Cerebellar nuclear complex (tissue), 1 donor: Measurements from ENCODE around the gene ANO1.

Source experiments
- DNase-seq, 2 experiments: peaks; one replicate each; lab custom pipeline; 2025; lab: John Stamatoyannopoulos, UW

The ANO1 gene

DNA sequence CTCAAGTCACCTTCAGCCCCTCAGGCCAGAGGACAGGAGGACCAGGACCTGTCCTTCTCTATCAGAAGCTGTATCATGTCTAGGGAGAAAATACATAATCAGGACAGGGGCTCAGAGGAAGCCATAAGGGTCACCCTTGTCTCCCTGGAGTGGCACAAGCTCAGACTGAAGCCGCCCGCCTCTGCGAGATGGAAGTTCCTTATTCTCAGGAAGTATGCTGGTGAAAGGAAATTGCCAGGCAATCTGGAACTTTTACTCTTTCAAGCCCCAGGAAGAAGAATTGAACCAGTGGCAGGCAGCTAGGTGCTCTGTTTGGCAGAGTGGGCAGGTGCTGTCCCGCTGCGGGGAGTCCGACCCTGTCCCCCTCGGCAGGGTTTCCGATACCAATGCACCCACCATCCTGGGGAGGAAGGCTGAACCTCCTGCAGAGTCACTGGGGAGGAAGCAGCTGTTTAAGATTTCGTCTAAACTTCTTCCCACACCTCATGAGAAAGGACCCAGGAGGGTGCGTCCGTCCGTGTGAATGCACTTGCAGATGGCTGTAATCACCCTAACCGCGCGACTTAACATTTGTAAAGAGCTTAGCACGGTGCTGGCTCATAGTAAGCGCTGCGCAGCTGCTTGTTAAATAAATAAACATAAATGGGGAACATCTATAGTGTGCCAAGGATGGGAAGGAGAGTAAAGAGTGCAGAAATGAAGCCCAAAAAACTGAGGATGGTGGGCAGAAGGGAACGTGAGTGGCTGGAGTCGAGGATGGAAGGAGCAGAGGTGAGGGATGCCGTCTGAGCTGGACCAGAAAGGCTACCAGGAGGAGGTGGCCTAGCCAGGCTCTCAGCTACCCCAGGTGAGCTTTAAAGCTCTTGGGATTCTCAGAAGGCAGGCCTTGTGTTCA lies 5.0 kb upstream of the ANO1 start:
- no peak for DNase-seq

DNA sequence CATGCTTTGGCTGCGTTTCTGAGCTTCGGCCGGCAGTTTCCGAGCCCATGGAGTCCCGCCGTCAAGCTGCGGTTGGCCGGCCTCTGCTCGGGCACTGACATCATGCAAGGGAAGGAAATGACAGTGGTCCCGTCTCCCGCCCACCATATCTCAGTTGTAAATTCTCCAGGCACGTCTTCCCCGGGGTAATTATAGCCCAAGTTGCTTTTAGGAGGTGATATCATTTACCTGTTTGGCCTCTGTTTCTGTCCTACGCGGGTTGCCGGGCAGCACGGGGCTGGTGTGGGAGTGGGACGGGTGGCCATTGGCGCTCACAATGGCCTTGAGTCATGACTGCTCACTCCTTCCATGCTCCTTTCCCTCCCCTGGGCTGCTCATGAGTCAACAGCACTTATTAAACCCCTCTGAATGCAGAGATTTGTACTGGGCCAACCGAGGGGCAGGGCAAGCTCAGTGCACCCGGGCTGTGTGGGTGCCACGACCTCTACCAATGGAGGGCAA lies 4.2 kb upstream of the ANO1 start:
- DNase-seq: no peak

DNA sequence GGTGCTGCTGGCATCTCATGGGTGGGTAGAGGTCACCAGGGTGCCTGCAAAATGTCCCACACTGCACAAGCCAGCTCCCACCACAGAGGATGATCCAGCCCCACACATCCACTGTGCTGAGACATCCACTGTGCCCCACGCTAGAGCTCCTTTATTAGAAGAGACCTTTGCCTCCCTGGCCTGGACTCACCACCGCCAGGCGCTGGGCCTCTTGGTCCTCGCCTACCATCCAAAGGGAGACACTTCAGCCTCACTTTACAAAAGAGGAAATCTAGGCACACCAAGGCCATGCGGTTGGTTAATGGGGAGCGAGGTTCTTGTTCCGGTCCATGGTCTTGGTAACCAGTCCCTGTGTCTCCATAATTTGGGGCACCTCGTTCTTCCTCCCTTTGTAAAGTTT lies 3.4 kb upstream of the ANO1 start:
- no peak for DNase-seq

DNA sequence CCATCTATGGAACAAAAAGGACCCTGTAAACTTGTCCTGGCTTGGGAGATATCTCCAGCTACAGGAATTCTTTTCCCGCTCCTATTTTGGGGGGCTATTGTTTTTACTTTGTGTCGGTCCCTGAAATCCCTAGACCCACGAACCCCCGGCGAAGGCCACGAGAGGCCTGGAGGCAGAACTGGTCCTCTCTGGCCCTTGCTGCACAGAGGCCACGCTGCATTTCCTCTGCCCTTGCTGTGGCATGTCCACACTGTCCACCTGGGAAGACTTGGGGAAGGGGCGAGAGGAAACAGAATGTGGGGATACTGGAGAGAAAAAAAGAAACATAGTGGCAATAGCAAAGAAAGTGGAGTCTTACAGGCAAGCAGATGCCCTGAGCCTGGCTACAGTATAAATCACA lies 2.3 kb upstream of the ANO1 start:
- DNase-seq: no peak

GRCh38 chr11:70076461-70076931 lies 1.6 kb upstream of the ANO1 start:
- no peak for DNase-seq

GRCh38 chr11:70077411-70078094 lies 564 bp upstream of the ANO1 start:
- DNase-seq: no peak

GRCh38 chr11:70078781-70079616 lies 882 bp downstream of the ANO1 start:
- DNase-seq: no peak

- no peak for DNase-seq
These were observed 1.6 kb downstream of the ANO1 start for GRCh38 chr11:70079691-70080090.

GRCh38 chr11:70080763-70081162 lies 2.6 kb downstream of the ANO1 start:
- DNase-seq: no peak

- no peak for DNase-seq
These were observed 4.7 kb downstream of the ANO1 start for GRCh38 chr11:70082829-70083228.

DNA sequence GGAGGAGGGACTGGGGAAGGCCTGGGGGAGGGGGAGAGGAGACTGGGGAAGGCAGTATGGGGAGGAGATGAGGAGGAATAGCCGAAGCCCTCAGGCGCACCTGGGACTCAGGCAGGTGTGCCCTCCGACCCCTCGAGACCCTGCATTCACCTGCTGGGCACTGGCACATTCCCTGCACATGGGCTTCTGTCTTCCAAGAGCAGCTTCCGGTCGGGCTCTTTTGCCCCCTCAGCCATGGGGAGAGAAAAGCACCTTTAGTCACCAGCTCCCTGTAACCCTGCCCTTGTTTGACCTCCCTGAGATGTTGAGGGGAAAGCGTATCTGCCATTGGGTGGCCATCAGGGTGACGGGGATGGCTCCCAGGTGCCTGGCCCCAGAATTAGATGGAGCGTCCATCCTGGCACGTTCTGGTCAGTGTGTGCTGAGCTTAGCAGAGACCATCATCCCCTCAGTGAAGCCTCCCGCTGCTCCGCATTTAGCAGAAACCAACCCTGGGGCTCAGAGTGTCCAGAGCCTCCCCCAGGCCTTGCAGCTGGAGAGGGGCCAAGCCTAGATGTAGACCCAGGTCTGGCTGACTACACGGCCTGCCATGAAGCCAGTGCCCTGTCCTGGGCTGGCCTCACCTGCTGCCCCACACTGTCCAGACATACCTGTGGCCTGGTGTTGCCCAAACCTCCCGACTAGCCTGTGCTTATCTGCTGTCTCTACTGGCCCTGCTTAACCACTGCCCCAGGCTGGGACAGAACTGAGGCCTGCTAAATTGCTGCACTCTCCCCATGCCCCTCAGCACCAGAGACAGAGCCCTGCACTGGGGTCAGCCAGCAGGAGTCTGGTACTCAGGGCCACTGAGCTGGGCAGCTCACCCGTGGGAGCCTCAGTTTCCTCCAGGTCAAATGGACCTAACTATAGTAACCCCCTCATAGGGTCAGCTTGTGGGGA lies 6.2 kb downstream of the ANO1 start:
- DNase-seq: no peak

GRCh38 chr11:70085815-70086769 lies 8.0 kb downstream of the ANO1 start:
- DNase-seq: no peak

- DNase-seq: no peak
These were observed 9.5 kb downstream of the ANO1 start for GRCh38 chr11:70087446-70088167.

DNA sequence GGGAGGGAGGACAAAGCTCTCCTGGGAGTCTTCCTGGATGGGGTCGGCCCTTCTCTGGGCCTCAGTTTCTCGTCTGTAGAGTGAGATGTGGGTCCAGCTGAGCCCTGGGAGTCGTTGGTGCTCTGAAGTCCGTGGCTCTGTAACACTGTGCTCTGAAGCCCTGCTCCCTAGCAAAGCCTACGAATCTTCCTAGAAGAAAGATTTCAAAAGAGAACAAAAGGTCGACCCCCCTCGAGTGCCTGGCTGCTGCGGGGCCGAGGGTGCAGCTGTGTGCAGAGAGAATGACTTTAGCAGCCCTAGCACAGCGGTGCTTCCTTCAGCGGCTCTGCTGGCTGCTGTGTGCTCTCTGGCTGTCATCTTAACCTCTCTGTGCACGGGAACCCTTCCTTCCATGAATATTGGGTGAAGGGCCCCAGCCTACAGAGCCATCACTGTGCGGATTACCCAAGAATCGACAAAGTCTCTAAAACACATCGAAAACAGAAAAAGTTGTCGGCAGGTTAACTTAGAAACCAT lies 10.7 kb downstream of the ANO1 start:
- no peak for DNase-seq

DNA sequence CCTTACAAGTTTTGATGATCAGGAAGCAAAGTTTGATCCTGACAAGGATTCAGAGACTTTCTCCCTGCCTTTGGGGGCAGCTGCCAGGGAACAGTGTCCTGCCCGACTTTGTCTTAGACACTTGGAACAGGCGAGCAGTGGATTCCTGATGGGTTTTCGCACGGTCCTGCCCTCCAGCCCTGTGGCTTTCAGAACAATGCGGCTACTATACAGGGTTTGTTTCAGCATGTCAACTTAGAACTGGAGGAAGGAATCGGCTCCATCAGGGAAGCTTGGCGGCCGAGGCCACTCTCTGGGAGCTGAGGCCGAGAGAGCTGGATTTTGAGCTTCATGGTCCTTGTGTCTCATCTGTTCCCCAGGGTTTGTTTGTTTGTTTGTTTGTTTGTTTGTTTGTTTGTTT lies 11.5 kb downstream of the ANO1 start:
- no peak for DNase-seq

- no peak for DNase-seq
These were observed 12.9 kb downstream of the ANO1 start for GRCh38 chr11:70090961-70091381.

DNA sequence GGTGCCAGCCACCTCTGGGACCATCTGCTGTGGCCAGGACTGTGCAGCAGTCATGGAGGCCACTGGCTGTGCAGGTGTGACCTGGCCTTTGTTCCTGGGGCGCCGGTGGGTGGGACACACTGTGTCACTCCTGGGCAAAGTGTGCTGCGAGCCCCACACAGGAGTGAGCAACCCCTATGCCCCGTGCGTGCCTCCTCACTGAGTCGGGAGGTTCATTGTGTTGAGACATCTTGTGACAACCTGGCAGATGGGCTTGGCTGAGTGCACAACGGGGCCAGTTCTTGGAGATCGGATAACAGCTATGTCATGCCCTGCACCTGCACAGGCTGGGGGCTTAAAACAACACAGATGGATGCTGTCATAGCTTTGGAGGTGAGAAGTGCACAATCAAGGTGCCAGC lies 13.5 kb downstream of the ANO1 start:
- no peak for DNase-seq

DNA sequence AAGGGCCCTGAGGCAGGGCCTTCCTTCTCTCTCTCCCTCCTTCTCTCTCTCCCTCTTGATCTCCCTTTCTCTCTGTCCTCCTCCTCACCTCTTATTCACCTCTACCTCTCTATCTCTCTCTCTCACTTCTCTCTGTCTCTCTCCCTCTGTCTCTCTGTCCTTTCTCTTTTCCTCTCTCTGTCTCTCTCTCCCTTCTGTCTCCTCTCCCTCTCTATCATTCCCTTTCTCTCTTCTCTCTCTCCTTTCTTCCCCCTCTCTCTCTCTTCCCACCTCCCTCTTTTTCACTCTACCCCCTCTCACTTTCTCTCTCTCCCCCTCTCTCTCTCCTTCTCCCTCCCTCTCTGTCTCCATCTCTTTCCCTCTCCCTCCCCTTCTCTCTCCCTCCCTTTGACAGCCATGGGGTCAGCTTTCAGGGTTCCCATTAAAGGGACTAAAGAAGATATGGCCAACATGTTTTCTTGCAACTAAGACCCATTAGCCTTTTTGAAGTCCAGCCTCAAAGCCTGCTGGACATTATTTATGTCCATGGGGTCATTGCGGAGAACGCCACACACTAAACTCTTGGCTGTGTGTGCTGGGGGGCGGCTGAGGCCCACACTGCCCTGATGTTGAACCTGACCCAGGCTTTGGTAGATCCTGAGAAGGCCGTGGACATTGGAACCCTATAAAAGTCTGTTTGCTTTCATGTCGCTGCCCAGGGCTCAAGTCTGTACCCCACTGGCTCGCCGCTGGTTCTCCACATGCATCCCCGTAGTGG lies 15.0 kb downstream of the ANO1 start:
- DNase-seq: no peak
